GM19351 (cell line): Measurements from ENCODE around the gene PCBP3.
"Not testable (repeated sequence)": the region's sequence is repeated elsewhere in the genome, so short reads cannot be mapped to it uniquely, and the experiment has no call there.

Experiments used
- ATAC-seq: cut with Tn5 transposase; IDR thresholded peaks from one replicate; pipeline ENCODE4 v1.9.1; 2021; ENCODE audit warnings: mild to moderate bottlenecking, moderate library complexity; ENCODE audit not compliant: unreplicated experiment

PCBP3 gene

DNA sequence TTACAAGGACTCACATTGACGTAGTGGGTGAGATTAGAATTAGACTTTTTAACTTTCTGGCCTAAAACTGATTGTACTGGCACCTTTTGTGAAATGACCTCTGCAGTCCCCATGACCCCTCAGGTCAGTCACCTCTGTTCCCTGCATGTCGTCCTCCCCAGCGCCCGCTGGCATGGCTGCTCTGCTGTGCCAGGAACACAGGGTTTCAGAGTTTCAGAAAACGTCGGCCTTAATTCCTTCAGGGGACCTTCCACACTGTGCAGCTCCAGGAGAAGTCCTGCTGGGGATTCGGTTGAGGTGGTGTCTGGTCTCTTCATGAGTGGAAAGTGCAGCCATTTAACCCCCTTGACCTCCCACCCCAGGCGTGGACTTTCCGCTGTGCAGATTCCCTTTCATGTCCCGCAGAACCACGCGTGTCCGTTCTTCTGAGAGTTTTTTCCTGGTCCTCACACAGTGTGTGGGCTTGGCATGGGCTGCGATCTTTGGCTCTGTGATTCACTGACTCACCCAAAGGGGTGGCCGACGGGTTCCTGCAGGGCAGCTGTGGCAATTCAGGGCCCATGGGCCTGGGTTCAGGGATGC lies 179.7 kb downstream of the PCBP3 start:
- ATAC-seq: no peak

DNA sequence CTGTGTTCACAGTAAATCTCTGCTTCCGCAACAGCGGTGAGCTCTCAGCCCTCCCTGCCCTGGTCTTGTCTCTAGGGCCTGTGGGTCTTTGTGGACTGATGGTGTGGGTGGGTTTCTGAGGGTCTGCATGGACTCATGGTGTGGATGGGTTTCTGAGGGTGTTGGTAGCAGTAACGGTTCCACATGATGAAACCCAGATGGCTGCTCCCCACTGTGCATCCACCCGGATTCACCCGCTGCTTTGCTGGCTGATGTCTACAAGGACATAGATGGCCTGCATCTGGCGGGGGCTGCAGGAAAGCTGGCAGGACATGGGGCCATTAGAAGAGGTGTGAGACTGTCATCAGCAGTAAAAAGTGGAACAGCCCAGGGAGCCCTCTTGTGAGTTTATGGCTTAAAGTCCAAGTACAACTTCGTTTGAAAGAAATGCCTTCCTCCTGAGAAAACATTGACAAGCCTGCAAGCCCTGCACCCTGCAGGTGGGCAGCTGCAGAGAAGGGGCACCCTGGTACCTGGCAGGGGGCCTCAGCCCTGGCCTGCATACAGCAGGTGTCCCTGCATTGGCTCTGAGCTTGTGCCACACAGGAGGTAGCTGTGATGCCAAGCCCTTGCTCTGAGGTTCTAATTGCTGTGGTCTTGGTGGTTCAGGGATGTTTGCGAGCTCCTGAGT lies 181.2 kb downstream of the PCBP3 start:
- no peak for ATAC-seq

DNA sequence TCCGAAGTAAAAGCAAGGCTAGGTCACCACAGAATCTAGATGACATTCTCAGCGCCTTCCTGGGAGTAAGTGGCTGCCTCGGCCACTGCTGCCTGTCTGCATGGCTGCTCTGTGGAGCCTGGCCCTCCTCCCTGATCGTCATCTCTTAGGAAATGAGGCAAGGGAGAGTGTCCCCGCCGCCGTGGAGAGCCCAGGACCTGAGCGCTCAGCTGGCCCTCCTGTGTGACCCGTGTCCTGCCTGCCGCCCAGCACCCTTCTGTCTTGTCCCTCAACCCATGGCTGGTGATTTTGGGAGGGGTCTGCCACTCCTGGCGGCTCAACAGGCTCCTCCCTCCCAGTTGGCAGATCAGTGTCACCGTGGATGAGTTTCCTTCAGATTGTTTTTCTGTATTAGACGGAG lies 181.7 kb downstream of the PCBP3 start:
- ATAC-seq: no peak

DNA sequence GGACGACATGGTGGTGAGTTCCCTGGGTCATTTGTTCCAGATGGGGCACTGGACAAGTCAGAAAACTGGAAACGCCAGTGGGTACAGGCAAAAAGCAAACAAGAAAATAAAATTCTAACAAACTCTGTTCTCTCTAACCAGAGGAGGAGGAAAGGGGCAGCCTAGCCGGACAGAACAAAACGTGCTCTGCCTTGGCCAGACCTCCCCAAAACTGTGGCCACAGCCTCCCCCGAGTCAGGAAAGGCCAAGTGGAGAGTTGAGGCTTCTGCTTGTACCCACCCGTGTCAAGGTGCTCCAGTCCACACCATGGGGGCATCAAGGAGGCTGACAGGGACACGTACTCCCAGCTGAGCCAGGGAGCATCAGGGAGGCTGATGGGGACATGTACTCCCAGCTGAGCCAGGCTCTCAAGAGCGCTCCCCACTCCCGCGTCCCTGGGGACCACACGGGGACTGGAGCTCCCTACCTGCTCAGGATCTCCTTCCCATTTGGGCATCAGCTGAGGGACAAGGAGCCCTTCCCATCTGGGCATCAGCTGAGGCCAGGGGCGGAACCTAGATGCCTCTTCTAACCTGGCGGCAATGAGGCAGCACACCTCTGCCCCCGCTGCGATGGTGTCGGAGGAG lies 183.3 kb downstream of the PCBP3 start:
- ATAC-seq: no peak

DNA sequence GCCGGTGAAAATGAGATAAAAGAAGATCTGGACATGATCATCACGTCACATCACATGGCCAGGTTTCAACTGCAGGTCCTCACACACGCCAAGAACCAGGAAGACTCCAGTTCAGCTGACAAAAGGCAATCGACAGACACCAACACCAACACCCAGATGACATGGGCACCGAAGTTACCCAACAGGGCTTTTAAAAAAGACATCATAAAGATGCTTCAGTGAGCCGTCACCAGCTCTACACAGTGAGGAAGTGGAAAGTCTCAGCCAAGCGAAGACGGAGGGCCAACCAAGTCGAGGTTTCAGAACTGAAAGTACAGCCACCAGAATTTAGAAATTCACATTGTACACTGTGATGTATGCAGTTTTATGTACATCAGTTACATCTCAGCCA lies 183.8 kb downstream of the PCBP3 start:
- no peak for ATAC-seq

DNA sequence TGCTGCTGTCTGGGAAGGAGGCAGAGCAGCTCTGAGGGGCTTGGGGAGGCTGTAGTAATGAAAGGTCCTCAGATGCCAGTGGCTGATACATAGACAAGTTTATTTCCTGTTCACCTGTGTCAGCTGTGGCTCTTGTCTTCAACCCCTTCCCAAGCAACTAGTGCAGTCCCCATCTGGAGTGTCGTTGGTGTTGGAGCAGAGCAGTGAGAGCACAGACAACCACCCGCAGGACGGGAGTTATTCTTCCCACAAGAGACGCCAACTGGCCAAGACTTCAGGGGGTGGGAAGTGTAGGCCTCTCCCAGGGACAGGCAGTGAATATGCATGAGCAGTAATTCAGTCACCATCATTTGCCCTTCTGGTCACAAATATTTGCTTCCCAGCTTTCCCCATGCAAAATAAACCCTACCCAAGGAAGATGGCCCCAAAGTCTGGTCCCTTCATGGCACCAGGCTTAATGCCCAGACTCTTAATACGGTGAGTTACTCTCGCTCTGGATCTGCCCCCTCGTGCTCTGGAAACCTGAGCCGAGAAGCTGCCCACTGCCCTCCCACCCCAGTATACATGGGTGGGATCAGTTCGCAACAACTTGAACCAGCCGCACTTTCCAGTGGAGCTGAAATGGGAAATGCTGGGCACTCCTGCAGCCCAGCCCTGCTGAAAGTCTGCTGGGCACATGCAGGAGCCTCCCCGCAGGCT lies 184.5 kb downstream of the PCBP3 start:
- no peak for ATAC-seq

DNA sequence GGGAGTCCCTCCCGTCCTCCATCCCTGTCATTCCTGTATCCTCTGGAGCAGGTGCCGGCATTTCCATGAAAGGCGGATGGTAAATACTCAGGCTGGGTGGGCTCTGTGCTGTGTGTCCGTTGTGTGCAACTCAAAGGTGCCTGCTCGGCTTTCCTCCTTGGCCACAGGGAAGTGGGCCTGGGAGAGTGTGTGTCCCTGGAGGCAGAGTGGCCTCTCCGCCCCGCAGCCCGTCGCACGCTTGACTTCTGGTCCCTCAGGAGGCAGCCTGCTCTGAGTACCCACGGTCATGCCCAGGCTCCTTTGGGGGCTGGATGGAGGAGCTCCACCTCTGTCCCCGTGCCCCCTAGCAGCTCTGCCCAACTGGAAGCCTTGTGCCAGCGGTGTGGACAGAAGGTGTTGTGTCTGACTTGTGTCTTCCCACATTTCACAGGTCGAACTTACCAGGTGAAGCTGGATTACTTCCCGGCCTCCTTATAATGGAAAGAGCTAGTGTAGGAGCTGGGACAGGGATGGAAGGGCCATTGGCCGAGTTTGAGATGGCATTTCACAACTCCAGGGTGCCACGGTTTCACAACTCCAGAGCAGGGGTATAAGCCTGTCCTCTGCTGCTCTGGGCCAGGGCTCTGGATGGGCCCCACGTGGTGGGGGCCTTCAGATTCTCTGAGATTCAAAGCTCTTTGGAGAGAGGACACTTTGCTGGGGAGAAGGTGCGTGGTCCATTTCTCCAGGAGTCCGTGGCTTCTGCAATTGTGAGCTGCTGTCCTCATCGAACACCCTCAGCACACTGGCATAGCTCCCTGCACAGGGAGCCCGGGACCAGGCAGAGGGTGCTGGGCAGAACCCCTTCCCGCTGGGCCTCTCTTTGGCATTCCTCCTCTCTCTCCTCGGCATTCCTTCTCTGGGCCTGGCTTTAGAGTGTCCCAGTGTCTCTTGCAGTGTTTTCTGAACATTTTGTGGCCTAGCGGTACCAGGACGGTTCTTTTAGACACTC lies 185.3 kb downstream of the PCBP3 start:
- no peak for ATAC-seq

DNA sequence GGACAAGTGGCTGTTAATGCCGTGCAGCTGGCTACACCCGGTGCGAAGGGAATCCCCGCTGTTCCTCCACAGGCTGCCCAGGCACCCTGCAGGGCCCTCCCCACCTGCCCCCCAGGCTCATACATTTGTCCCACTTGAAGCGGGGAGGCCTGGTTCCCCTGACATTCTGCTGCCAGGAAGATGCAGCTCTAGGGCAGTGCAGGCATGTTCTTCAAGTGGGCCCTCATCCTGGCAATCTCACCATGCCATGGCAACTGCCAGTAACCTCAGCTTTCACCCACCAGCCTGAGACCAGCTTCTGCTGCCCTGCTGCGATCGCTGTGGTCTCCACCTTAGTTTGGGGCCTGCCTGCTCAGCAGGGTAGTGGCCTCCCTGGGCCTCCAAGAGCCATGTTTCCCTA lies 186.1 kb downstream of the PCBP3 start:
- no peak for ATAC-seq

DNA sequence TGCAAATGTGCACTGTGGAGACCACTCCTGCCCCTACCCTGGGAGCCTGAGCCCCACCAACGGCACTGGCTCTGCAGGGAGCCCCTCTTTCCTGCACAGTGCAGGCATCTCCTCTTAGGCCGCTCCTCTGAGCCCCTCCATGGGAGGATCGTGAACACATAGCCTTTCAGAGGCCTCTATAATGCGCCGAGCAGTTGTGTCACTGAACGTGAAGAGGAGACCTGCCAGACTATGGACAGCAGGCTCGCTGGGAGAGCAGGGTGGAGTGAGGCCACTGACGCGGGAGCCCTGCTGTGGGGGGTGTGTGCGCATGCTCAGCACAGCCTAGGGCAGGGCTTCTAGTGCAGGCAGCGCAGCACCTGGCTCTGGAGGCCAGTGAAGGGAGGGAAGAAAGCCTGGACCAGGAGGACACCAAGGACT lies 186.7 kb downstream of the PCBP3 start:
- no peak for ATAC-seq

DNA sequence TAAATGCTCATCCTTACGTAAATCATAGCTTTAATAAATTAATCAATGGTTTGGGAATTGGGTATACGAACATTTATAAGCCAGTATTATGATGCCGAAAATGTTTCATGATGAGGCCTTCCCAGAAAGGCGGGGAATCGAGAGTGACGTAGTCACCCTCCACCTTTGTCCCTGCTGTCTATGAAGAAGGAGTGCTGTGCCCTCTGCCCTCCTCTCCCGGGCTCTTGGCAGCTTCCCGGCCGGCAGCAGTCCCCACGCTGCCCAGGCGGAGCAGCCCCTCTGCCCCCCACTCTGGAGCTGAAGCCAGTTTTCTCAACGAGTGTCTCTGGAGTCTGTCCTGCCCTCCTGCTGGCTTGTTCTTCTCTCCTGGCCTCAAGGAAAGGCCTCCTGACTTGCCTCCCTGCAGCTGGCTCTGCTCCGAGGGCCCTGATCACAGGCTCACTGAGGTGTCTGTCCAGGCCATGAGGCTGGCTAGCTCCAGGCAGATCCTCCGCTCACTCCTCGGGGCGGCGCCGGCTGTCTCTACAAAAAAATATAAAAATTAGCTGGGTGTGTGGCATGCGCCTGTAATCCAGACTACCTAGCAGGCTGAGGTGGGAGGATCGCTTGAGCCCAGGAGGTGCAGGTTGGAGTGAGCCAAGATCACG lies 187.3 kb downstream of the PCBP3 start:
- no peak for ATAC-seq

DNA sequence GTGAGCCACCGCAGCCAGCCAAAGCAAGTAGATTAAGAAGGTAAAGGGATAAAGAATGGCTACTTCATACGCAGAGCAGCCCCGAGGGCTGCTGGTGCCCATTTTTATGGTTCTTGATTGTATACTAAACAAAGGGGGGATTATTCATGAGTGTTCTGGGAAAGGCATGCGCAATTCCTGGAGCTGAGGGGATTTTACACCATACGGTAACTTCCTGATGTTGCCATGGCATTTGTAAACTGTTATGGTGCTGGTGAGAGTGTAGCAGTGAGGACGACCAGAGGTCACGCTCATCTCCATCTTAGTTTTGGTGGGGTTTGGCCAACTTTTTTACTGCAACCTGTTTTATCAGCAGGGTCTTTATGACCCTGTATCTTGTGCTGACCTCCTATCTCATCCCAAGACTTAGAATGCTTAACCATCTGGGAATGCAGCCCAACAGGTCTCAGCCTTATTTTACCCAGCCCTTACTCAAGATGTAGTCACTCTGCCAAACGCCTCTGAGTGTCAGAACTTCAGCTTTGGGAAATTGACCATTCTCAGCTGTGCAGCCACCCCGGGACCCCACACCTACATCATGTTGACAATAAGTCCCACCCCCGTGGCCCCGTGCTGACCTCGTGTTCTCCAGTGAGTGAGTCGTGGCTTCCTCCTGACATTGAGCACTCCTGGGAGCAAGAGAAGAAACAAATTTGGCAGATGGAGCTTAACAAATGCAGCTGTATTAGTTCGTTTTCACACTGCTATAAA lies 188.6 kb downstream of the PCBP3 start:
- ATAC-seq: no peak

DNA sequence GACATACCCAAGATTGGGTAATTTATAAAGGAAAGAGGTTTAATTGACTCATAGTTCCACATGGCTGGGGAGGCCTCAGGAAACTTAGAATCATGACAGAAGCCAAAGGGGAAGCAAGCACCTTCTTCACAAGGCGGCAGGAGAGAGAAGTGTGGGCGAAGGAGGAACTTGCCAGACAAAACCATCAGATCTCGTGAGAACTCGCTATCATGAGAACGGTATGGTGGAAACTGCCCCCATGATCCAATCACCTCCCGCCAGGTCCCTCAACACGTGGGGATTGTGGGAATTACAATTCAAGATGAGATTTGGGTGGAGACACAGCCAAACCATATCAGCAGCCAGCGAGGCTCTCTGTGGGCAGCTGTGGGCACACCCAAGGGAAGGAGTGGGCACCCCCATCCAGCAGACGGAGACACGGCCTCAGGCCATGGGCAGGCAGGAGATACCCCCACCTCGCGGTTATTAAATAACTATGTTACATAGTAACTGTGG lies 189.3 kb downstream of the PCBP3 start:
- ATAC-seq: not testable (repeated sequence)

DNA sequence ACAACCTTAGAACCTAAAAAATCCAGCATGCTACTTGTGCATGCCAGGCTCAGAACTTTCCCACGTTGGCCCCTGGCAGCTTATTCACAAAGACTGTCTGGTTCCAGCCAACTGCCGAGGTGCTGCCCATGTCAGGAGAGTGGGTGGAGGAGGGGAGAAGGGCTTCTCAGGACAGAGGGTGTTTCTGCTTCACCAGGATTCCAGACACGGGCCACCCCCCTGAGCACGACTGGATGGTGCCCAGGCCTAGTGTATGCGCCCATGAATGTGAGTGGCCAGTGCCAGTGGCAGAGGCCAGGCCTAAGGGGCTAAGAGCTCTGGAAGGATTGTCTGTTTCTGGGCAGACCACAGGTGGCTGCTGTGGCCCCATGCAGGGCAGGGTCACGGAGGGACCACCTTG lies 189.9 kb downstream of the PCBP3 start:
- no peak for ATAC-seq

DNA sequence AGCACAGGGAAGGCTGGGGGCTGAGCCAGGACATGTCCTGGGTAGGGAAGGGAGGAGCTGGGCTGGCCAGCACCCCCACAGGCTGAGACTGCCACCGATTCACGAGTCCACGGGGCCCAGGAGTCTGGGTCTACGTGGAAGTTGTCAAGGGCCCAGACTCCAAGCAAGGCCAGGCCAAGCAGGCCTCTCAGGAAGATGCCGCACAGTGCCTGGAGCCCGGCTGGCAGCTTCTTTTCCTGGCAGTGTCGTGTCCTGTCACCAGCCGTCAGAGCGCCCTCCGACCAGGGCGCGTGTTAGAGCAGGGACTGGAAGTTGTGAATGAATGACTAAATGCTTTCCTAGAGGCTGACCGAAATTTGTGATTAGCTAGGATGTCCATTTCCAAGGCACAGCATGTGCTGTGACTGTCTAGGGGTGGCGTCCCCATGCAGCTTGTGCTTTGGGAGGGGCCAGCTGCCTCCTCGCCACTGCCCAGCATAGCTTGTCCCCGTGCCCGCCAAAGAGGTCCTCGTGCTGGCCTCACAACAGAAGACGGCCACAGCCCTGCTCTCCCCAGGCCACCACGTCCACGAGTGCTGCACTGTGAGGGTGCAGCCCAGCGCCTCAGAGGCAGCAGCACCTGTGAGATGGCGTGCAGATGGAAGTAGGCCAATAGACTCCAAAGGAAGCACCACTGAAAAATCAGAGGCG lies 190.6 kb downstream of the PCBP3 start:
- no peak for ATAC-seq

DNA sequence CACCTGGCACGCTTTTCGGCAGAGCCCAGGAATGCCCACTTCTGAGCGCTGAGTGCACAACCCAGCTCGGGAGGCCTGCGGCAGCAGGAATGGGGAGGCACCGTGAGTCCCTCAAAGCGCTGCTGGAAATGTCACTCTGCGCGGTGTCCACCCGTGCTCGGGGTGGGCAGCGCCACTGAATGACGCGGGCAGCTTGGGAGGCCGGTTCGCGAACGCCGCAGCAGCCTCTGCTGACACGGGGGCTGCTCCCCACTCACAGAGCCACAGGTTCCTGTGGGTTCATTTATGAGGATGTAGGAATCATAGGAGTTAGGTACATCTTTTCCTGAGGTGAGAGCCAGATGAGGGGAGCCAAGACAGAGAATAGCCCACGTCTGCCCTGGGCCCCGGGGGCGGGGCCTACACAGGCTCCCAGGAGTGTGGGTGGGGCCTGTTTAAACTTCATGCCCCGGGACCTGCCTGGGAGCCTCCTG lies 191.3 kb downstream of the PCBP3 start:
- no peak for ATAC-seq

DNA sequence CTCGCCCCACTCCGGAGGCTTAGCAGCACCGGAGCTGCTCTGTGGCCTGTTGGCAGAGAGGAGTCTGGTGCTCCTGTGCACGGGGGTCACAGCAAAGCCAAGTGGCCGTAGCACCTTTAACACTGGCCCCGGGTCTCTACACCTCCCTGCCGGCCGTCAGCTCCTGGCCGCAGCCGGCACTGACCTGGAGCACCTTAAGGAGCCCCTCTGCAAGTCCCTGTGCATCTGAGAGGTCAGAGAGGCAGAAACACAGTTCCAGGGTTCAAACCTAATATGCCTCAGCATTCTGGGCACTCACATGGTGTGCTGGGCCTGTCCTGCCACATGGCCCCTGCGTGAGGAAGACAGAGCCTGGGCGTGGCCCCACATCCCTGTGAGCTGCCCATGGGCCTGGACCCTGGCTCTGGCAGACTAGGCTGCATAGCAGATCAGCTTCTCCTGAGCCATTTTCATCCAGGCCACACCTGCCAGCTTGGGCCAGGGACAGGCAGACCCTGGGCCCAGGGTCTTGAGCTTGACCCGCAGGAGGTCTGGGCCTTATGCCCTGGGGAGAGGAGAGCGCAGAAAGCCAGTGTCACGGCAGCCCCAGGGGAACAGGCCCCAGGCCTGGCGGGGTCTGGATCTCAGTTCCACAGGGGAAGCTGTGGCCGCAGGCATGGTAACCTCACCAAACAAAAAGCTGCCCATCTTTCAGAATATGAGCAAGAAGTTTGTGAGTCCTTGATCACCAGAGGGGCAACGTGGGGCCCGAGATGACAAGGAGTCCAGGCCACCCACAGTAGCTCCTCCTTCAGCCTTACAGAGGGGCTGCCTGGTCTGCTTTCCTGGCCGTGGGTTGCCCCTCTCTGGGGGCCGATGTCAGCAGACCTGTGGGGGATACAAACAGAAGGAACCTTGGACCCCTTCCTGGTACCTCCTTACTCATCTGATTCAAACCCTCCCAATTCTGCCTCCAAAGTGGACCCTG lies 192.1 kb downstream of the PCBP3 start:
- no peak for ATAC-seq

DNA sequence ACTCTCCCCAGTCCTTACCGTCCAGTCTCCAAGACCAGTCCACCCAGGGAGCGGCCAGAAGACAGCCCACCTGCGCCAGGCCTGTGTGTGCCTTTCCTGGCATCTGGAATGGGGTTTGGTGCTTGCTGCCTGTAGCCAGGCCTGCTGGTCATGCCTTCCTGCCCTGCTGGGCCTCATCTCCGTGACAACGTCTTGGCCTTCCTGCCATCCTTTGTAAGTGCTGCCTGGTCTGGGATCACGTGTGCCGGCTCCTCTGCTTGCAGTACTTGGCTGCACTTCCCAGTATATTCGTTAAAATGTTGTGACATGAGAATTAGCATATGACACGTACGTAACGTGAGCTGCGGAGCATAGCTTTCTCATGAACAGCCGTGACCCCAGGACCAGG lies 192.7 kb downstream of the PCBP3 start:
- ATAC-seq: no peak
